ENCODE measurements around the gene JPH2.

JPH2 gene

DNA sequence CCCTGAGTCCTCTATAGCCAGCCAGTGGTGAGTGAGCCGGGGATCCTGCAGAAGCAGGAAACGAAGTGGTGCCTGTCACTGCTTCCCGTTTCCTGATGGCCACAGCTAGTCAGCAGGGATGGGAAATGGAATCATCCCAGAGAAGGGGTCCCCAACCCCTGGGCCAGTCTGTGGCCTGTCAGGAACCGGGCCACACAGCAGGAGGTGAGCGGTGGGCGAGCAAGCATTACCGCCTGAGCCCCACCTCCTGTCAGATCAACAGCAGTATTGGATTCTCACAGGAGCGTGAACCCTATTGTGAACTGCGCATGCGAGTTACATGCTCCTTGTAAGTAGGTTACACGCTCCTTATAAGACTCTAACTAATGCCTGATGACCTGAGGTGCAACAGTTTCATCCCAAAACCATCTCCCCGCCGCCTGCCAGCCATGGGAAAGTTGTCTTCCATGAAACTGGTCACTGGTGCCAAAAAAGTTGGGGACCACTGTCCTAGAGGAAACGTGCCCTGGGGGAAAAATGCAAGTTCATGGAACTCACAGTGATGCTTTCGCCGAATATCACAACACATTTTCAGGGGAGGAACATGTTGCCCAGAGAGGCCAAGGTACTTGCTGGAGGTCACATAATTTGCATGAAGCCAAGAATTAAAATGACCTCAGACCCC lies 113.8 kb downstream of the JPH2 start:
- DNase-seq, result peak; percentile 57

DNA sequence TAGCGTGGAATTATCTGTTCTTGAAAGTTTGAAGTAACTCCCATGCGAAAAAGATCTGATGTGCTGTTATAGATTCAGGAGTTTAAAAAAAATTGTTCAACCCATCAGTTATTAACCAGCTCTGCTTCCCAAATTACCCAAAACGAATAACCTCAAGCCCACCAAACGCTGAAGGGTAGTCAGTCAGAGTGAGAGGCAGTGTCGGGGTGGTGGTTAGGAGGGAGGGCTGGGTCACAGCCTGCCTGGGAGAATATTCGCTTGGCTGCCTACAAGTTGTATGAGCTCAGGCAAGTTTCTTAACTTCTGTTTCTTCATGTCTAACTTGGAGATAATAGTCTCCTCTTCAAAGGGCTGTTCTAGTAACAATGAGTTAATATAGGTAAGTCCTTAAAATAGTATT lies 114.6 kb downstream of the JPH2 start:
- peak; percentile 51 for DNase-seq

DNA sequence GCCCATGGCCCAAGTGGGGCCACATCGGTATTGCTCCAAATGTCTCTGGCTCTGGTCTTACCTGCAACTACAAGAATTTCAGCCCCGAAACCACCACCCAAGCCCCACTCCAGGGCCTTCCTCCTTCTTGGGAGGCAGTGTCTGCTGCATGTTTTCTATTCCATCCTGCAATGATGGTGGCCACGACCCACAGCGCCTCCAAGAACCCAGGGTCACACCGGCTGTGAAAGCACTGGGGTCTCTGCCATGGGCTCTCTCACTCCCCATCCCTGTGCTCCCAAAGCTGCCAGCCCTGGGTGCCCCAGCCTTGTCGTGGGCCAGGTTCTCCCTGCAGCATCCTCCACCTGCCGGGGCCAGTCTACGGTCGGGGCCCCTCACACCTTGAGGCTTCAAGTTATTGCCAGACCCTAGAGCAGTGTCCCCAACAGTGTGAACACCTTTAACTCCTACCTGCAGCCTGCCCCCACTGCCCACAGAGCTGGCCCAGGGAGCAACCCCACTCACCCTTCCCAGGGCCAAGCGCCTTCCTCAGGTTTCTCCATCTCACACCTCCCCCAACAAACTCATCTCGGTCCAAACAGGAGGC lies 115.4 kb downstream of the JPH2 start:
- DNase-seq, result peak; percentile 56

DNA sequence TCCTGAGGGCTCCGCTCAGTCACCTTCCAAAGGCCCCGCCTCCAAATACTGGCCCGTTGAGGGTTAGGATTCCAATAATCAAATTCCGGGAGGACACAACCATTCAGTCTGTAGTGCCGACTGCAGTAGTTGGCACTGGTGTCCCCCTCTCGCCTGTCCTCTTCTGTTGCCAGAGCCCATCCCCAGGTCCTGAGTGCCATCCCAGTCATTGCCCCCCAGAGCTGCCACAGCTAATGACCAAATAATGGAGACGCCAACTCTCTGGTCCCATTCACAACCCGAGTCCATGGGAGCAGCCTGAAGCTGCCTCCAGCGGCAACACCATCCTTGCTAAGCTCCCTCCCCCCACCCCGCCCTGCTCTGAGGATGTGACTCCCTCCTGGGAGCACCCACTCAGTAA lies 115.9 kb downstream of the JPH2 start:
- no peak for DNase-seq

DNA sequence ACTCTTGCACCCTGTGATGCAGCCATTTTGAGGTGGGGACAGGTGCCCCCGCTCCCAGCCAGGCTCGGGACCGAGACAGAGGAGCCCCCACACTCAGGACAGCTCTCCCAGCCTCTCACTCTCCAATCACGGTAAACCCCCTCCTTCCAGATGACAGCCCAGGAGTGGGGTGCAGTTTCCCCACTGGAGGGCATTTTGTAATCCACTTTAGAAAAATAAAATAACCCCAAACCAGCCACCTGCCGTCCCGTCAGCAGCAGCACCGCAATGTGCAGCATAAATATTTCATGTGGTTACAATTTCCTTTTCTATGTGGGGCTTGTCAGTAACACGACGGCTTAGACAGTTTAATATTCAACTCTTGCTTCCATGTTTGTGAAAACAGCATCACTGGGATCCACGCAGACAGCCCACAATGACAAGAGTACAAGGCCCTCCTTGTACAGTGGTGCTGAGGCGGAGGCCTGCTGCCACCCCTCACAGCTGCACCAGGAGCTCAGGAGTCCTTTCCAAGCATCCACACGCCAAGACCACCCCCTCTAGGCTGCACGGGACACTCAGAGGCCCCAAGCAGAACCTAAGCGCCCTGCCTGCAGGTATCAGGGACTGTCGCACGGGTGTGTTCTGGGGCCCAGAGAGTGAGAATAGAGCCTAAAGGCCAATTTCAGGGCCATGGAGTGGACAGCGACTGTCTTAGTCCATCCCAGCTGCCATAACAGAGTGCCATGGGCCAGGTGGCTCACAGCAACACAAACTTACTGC lies 116.7 kb downstream of the JPH2 start:
- DNase-seq, result peak; percentile 70

DNA sequence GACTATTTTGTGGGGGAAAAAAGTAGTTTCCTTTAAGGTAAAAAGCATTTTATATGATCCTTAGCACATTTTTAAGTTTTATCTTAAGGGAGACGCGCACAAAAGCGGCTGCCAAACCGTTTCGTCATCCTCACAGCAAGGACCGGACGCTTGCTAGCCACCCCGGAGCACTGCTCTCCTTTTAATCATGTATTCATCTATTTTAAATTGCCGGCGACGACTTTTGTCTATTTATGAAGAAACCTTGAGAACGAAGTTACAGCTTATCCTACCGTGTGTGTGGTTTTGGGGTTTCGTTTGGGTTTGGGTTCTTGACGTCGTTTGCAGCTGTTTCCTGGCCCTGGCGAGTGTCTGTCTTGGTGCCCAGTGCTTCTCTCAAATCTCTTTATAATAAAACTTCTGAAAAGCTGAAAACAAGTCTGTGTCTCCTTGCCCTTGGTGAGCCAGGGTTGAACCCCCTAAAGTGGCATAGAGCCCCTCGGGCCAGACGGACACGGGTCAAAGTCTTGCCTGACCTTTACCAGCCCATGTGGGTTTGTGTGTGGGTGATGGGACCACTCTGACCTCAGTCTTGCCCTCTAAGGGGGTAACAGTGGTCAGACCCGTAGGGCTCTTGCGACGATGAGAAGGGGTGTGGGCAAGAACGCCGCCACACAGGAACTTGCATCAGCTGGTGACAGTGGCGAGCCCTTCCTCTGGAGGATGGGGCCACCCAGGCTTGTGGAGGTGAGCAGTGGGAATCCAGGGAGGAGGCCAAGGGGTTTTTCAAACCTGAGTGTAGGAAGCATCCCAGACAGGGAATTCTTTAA lies 117.6 kb downstream of the JPH2 start:
- peak; percentile 82 for DNase-seq

DNA sequence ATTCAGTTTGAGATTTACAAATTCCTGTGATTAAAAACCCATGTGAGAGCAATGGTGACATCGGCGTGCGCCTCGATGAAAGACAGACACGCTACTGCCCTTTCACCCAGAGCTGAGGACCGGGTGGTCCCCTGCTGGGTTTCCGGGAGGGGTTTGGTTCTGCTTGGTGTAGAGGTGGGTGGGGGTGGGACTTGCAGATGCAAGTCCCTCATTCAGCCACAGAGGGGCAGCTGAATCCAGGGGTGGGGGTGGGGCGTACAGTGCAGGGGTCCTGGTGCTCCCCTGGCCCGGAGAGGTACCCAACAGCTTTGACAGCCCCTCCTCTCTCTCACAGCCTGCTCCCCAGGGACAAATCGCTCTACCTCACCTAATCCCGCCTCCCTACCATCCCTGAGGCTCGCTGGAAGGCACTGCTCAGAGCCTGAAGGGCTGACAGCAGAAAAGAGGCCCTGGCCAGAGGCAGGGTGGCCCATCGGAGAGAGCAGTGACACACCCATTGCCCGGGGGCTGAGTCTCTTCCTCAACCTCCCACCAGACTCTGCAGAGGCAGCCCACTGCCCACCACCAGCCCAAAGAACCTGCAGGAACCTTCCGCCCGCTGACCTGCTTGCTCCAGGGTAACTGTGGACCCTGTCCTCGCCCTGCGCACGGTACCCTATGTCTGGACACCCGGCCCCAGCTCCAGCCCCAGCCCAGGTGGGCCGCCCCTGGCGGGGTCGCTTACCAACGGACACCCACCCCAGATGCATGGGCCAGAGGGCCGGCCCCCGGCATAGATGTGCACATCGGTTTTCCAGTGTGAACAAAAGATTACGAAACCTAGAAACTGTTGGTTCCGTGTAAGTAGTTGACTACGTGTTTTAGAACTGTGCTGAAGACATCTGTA lies 118.4 kb downstream of the JPH2 start:
- DNase-seq, result peak; percentile 69

DNA sequence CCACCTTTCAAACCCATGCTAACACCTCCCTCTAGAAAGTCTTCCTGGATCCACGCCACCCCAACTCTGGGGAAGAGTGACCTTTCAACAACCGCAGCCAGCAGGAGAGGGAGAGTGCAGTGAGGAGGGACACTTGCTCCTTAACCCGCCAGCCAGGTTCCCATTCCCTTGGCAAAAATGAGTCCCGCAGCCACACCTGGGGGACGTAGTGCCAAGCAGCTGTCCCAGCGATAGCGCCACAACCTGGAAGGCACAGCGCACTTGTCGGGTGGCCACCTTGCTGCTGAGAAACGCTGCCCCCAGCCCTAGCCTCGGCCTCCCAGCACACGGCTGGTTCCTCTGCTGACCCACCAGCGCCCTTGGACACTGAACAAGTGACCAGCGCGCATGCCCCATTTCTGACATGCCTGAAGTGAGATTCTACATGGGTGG lies 119.3 kb downstream of the JPH2 start:
- DNase-seq, result no peak

DNA sequence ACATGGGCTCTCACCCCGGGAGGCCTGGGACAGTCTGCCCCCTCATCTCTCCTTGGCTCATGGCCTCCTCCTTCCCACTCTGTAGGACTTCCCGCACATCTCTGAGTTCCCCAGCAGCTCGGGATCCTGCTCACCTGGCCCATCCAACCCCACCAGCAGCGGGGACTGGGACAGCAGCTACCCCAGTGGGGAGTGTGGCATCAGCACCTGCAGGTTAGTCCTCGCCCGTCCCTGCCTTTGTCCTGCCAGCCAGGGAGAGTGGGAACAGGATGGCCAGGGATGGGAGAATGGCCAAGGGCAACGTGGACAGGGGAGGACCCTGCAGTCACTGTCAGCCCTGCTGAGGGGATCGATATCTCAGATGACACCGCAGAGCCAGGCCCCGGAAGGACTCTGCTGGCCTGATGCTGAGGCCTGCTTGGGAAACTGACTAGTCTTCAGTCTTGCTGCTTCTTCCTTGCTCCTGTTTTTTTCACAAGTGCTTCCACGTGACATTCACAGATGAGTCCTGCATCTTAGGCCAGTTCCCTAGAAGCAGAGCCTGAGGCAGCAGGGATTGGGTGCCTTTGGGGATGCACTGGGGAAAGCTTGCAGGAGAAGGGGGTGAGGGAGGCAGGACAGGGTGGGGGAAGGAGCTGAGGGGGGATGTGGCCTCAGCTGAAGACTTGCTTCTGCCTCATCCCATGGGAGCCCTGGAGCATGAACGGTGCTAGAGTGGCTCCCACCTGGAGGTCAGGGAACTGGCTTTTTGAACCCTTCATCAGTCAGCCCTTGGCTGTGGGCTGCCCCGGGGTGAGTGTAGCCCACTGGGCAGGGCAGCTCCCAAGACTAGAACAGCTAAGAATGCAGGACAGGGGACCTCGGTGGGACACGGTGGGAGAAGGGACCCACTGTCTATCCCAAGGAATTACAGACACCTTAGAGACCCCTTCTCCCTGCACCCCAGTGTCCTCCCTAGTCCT lies 120.1 kb downstream of the JPH2 start:
- no peak for DNase-seq

DNA sequence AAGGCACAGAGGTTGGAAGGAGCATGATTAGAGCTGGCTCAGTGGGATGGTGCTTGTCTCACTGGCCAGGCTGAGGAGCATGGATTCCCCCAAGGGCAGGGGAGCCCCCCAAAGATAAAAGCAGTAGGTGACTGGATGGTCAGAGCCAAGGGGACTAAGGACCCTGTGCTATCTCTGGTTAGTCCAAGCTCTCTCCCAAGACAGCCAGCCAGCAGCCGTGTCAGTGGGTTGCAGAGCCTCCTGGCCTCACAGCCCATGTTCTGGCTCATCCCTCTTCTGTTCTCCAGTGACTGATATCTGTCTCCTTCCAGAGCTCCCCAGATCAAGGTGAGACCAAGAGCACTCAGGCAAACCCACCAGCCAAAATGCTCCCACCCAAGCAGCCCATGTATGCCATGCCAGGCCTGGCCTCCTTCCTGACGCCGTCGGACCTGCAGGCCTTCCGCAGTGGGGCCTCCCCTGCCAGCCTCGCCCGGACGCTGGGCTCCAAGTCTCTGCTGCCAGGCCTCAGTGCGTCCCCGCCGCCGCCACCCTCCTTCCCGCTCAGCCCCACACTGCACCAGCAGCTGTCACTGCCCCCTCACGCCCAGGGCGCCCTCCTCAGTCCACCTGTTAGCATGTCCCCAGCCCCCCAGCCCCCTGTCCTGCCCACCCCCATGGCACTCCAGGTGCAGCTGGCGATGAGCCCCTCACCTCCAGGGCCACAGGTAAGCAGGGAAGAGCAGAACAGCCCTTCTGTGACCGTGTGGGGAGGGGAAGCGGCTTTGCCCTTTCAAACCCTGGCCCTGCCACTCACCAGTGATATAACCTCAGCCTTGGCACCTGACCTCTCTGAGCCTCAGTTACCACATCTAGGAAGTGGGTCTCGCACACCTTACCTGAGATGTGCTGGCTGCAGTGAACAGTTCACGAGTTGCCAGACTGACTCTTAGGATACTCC lies 121.3 kb downstream of the JPH2 start:
- DNase-seq, result no peak

DNA sequence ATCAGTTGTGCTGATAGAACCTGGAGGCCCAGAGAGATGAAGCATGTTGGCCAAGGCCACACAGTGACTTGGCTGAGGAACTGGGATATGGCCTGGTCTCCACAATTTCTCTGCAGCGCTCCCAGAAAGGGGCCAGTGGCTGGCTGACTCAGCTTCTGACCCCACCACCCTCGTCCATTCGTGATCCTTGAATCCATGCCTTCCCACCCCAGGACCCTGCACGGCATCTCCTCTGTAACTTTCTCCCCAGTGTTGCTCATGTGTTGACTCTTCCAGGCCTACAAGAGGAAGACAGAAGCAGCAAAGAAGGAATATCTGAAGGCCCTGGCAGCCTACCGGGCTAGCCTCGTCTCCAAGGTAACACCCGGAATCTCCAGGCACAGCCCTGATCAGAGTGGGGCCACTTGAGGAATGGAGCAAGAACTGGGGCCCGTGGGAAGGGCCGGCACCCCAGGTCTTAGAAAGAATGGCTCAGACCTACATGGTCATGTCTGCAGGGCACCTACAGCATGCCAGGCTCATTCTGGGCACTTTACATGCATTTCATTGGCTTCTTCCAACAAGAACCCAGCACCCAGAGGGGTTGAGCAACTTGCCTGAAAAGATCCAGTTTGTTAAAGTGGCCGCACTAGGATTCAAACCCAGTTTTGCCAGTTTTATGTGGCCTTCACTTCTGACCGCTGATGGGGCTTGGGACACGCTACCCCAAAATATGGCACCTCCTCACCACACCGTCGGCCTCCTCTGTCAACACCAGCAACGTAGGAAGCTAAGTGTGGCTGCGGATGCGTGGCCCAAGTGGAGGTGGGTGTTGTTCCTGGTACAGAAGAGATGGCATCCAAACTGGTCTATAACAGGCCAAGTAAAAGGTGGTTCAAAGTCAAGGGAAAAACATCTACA lies 122.2 kb downstream of the JPH2 start:
- DNase-seq, result no peak

Data from activated CD8-positive, alpha-beta memory T cell treated with anti-CD3 and anti-CD28 coated beads for 24 hours (primary cell).